Nephron progenitor cell (in vitro differentiated cells): ENCODE results near the gene PCNP.

ENCODE experiments used
- DNase-seq: peaks from one replicate; pipeline ENCODE4 v3.0.0; 2021
- H3K27ac Mint-ChIP-seq: 2 replicates; pipeline ENCODE4 v1.8.0; 2021; ENCODE audit warnings: mild to moderate bottlenecking, moderate library complexity, mixed read lengths
- H3K27me3 Mint-ChIP-seq: 2 replicates; pipeline ENCODE4 v1.8.0; 2021; ENCODE audit warnings: mild to moderate bottlenecking, low read depth, mixed read lengths; ENCODE audit not compliant: poor library complexity
- H3K36me3 Mint-ChIP-seq: 2 replicates; pipeline ENCODE4 v1.8.0; 2021; ENCODE audit warnings: low read depth, mixed read lengths
- H3K4me1 Mint-ChIP-seq: 2 replicates; pipeline ENCODE4 v1.8.0; 2021; ENCODE audit warnings: mixed read lengths
- H3K4me3 Mint-ChIP-seq: 2 replicates; pipeline ENCODE4 v1.8.0; 2021; ENCODE audit warnings: mild to moderate bottlenecking, moderate library complexity, mixed read lengths
- H3K9me3 Mint-ChIP-seq: 2 replicates; pipeline ENCODE4 v1.8.0; 2021; ENCODE audit warnings: mild to moderate bottlenecking, moderate library complexity, mixed read lengths
- TF ChIP-seq, protein P1 (sequence below): fragments of 200-600 bp; sonication (generic); IDR thresholded peaks from 2 replicates; pipeline ENCODE4 v1.5.0; 2021; ENCODE audit warnings: antibody characterized with exemption

PCNP gene

DNA sequence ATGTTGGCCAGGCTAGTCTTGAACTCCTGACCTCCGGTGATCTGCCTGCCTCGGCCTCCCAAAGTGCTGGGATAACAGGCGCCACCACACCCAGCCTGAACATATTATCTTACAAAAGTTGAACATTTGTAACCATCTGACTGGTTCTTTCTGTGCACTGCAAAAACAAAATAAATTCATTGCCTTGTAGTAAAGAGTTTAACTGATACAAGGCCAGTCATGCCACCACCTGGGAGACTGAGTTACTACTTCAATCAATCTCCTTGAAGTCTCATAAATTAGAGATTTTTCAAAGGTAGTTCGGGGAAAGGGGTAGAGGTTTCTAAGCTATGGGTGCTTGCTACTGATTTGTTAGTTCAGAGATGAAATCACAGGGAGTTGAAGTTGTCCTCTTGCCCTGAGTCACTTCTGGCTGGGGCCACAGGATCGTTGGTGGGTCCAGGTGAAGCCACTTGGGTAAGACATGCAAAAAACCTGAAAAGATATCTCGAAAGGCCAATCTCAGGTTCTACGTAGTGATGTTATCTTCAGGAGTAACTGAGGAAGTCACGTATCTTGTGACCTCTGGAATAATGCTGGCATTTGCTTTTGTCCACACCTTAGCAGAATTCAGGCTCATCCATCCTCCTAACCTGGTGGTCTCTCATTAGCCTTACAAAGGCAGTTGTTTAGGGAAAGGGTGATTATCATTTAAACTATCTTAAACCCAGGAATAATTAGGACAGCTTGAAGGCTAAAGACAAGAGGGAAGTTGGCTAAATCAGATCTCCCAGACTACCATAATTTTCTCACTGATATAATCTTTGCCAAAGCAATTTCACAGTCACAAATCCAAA, 69.2 kb downstream of the PCNP start:
- Mint-ChIP-seq H3K27me3 (peaks cover 7% of the 10 kb centered on the region), H3K36me3 (peaks cover 9% of the 10 kb centered on the region), H3K4me1 (peaks cover 9% of the 10 kb centered on the region), H3K27ac (no peak overlapping the region), H3K4me3 (no peak overlapping the region), H3K9me3 (no peaks in the 10 kb centered on the region)
- DNase-seq = no peak
- TF ChIP-seq, protein P1, sequence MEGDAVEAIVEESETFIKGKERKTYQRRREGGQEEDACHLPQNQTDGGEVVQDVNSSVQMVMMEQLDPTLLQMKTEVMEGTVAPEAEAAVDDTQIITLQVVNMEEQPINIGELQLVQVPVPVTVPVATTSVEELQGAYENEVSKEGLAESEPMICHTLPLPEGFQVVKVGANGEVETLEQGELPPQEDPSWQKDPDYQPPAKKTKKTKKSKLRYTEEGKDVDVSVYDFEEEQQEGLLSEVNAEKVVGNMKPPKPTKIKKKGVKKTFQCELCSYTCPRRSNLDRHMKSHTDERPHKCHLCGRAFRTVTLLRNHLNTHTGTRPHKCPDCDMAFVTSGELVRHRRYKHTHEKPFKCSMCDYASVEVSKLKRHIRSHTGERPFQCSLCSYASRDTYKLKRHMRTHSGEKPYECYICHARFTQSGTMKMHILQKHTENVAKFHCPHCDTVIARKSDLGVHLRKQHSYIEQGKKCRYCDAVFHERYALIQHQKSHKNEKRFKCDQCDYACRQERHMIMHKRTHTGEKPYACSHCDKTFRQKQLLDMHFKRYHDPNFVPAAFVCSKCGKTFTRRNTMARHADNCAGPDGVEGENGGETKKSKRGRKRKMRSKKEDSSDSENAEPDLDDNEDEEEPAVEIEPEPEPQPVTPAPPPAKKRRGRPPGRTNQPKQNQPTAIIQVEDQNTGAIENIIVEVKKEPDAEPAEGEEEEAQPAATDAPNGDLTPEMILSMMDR = no peak
